Left ventricle myocardium inferior (tissue), 1 donor: ENCODE results near the gene CNGB1. TPM values are rescaled to one million over a fixed set of nuclear protein-coding genes. Genes with fewer than 3 reads are reported as not detected.
"Not testable (repeated sequence)": the region's sequence is repeated elsewhere in the genome, so short reads cannot be mapped to it uniquely, and the experiment has no call there.

Experiments used
- DNase-seq: peaks from one replicate; pipeline ENCODE4 v3.0.0-alpha.2; 2020
- H3K27ac ChIP-seq: fragments of 200-600 bp; replicated peaks from 2 replicates; pipeline ENCODE4 v1.8.0; 2021
- H3K27me3 ChIP-seq: fragments of 200-600 bp; 2 replicates; pipeline ENCODE4 v1.8.0; 2021; ENCODE audit warnings: low read depth
- H3K36me3 ChIP-seq: fragments of 200-600 bp; 2 replicates; pipeline ENCODE4 v1.8.0; 2021
- H3K4me1 ChIP-seq: fragments of 200-600 bp; 2 replicates; pipeline ENCODE4 v1.8.0; 2021
- H3K4me3 ChIP-seq: fragments of 200-600 bp; 2 replicates; pipeline ENCODE4 v1.8.0; 2021; ENCODE audit warnings: mild to moderate bottlenecking, moderate library complexity
- H3K9me3 ChIP-seq: fragments of 200-600 bp; replicated peaks from 2 replicates; pipeline ENCODE4 v1.8.0; 2021
- CTCF ChIP-seq: fragments of 200-600 bp; IDR thresholded peaks from 2 replicates; pipeline ENCODE4 v1.8.0; 2021; ENCODE audit warnings: antibody characterized with exemption, mild to moderate bottlenecking, borderline replicate concordance
- intact Hi-C: fragments of 100-400 bp; cut with micrococcal nuclease; formaldehyde crosslinking; loops from one replicate; pipeline ENCODE4 v1.11.0; 2022
- total RNA-seq: library from RNA; stranded (reverse); fragmentation: NEBNext Ultra II Directional; extraction: Animal tissue kit (Norgen Biotek cat#: 25700); gene quantifications from one replicate; pipeline ENCODE4 v1.2.1, GENCODE V29; 2021
- donor health status: DM: no; HTN: yes; CAD: no; lungs with severe emphysema.

CNGB1 gene
- total RNA-seq, 1 donor from 2014 or later = not detected

DNA sequence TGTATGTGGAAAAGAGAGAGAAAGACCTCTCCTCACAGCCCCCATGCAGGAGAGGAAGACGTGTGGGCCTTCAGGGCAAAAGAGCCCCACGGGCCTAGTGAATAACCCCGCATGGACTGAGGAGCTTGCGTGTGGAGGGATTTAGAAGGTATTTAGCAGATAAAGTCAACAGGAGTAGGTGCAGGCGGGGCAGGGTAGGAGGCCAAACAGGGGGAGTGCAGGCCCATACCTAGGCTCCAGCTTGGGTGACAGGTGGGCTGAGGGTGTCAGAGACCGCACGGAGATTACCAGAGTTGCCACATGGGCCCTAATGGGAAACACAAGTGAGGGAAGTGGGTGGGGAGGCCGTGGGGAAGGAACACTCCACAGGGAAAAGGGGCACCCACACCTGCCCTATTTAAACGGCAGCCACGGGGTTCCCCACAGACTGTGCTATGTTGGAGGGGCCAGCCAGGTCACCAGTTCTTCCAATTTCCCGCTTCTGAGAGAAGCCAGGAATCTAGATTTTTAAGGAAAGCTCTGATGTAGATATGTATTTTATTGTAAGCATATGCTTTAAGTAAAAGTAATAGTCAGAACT, 8.2 kb upstream of the CNGB1 start:
- no peak overlapping the region for H3K4me3 ChIP-seq
- H3K36me3 ChIP-seq = no peaks in the 10 kb centered on the region

DNA sequence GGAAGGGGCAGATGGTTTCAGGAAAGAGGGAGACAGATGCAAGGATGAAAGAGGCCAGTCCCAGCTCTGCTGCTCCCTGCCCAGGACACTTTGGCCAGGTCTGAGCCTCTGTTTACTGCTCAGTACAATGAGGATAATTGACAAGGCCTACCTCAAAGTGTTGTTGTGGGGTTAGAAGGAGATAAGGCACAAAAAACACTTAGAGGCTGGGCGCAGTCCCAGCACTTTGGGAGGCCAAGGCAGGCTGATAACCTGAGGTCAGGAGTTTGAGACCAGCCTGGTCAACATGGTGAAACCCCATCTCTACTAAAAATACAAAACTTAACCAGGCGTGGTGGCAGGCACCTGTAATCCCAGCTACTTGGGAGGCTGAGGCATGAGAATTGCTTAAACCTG, 7.1 kb upstream of the CNGB1 start:
- intact Hi-C loops, H3K36me3 ChIP-seq, H3K27ac ChIP-seq, H3K4me1 ChIP-seq, H3K4me3 ChIP-seq, H3K9me3 ChIP-seq, DNase-seq, H3K27me3 ChIP-seq: not testable (repeated sequence)

More for the DNA sequence above, 8.2 kb upstream of the CNGB1 start:
- Histone ChIP-seq H3K27me3 (no peaks in the 10 kb centered on the region), H3K9me3 (no peaks in the 10 kb centered on the region), H3K27ac (no peak overlapping the region), H3K4me1 (peaks cover 11% of the 10 kb centered on the region)
- intact Hi-C loops = no loop called here
- TF ChIP-seq CTCF = no peak
- DNase-seq = no peak

- Histone ChIP-seq H3K27me3 (no peaks in the 10 kb centered on the region), H3K27ac (no peak overlapping the region), H3K4me1 (peaks cover 10% of the 10 kb centered on the region), H3K9me3 (no peaks in the 10 kb centered on the region), H3K36me3 (no peaks in the 10 kb centered on the region), H3K4me3 (no peak overlapping the region)
- intact Hi-C loops = no loop called here
- TF ChIP-seq CTCF = no peak
- no peak for DNase-seq
Measured at GRCh38 chr16:57977418-57978069, 6.6 kb upstream of the CNGB1 start.

DNA sequence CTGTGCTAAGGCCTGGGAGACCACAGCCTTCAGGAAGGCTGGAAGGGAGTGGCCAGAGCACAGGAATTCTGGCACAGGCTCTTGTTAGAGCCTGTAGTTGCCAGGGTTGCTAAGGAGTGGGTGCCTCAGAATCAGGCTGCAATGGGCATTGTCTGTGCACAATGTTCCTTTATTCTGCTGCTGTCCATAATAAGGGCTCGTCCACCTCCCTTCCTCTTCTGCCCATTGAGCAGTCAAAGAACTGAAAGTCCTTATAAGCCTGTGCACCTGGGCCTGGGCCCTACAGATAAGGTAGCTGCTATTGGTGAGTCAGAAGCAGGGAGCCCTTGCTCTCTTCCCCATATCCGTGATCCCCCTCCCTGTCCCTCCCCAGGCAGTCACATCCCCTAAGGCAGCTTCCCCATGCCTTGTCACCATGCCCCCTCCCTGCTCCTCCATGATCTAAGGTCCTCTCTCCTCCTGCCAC, 5.4 kb upstream of the CNGB1 start:
- Histone ChIP-seq H3K9me3 (no peaks in the 10 kb centered on the region), H3K36me3 (no peaks in the 10 kb centered on the region), H3K27me3 (no peaks in the 10 kb centered on the region), H3K27ac (peak overlapping the region; percentile 67), H3K4me3 (no peak overlapping the region), H3K4me1 (peaks cover 10% of the 10 kb centered on the region)
- no peak for DNase-seq
- TF ChIP-seq CTCF = no peak
- intact Hi-C loops = no loop called here

- intact Hi-C loops = no loop called here
- no peak for DNase-seq
- no peak overlapping the region for H3K4me3 ChIP-seq
- H3K27me3 ChIP-seq = no peaks in the 10 kb centered on the region
- H3K9me3 ChIP-seq = no peaks in the 10 kb centered on the region
- peaks cover 10% of the 10 kb centered on the region for H3K4me1 ChIP-seq
- no peaks in the 10 kb centered on the region for H3K36me3 ChIP-seq
- no peak overlapping the region for H3K27ac ChIP-seq
- no peak for TF ChIP-seq CTCF
Measured at GRCh38 chr16:57972306-57972705, 1.4 kb upstream of the CNGB1 start.

GRCh38 chr16:57971848-57972247, 920 bp upstream of the CNGB1 start:
- Histone ChIP-seq H3K27me3 (no peaks in the 10 kb centered on the region), H3K9me3 (no peaks in the 10 kb centered on the region), H3K4me1 (peaks cover 10% of the 10 kb centered on the region), H3K27ac (no peak overlapping the region), H3K4me3 (no peak overlapping the region), H3K36me3 (no peaks in the 10 kb centered on the region)
- TF ChIP-seq CTCF = no peak
- DNase-seq = no peak
- intact Hi-C loops = no loop called here
